GM19035 (cell line): ENCODE data around the gene GNL1.
"Not testable (repeated sequence)": the region's sequence is repeated elsewhere in the genome, so short reads cannot be mapped to it uniquely, and the experiment has no call there.

Experiments
- ATAC-seq: cut with Tn5 transposase; IDR thresholded peaks from one replicate; pipeline ENCODE4 v1.9.1; 2021; ENCODE audit not compliant: unreplicated experiment

GNL1 gene

GRCh38 chr6:30500421-30501355 lies 55.6 kb downstream of the GNL1 start:
- no peak for ATAC-seq

DNA sequence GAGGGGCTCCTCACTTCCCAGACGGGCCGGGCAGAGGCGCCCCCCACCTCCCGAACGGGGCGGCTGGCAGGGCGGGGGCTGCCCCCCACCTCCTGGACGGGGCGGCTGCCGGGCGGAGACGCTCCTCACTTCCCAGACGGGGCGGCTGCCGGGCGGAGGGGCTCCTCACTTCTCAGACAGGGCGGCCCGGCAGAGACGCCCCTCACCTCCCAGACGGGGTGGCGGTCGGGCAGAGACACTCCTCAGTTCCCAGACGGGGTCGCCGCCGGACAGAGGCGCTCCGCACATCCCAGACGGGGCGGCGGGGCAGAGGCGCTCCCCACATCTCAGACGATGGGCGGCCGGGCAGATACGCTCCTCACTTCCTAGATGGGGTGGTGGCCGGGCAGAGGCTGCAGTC lies 57.6 kb downstream of the GNL1 start:
- ATAC-seq = not testable (repeated sequence)

DNA sequence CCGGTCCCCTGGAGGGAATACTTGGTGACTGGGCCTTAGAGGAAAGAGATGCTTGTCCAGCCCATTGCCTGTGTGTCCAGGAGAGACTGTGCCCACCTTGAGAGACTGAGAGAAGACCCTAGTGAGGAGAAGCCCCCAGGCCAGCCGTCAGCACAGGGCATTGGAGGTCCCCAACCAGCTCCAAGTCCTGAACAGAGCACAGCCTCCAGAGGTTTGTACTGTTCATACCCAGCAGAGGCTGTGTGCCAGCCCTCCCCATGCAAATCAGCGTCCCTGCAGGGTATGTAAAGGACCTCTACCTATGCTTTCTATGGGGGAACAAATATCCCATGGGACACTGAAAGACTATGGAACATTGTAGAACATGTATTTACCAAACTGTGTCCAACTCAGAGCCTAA lies 58.6 kb downstream of the GNL1 start:
- ATAC-seq = no peak

- ATAC-seq = not testable (repeated sequence)
These were observed 59.1 kb downstream of the GNL1 start for GRCh38 chr6:30497261-30497599.

DNA sequence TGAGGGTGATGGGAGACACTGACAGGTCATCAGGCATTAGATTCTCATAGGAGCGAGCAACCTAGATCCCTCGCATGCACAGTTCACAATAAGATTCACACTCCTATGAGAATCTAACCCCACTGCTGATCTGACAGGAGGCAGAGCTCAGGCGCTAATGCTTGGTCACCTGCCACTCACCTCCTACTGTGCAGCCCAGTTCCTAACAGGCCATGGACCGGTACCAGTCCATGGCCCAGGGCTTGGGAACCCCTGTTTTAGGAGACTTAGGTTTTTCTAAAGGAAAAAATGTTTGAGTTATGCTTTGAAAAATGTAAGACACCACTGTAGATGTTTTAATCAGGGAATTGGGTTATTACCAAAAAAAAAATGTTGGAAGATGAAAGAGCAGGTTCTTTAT lies 60.3 kb downstream of the GNL1 start:
- no peak for ATAC-seq

DNA sequence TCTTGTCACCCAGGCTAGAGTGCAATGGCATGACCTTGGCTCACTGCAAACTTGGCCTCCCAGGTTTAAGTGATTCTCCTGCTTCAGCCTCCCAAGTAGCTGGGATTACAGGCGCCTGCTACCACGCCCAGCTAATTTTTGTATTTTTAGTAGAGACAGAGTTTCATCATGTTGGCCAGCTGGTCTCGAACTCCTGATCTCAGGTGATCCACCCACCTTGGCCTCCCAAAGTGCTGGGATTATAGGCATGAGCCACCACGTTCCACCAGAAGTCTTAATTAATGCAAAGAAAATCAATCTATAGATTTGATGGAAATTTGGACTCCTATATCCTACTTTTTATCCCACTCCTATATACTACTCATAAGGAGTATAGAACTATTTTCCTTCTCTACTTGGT lies 61.2 kb downstream of the GNL1 start:
- not testable (repeated sequence) for ATAC-seq

DNA sequence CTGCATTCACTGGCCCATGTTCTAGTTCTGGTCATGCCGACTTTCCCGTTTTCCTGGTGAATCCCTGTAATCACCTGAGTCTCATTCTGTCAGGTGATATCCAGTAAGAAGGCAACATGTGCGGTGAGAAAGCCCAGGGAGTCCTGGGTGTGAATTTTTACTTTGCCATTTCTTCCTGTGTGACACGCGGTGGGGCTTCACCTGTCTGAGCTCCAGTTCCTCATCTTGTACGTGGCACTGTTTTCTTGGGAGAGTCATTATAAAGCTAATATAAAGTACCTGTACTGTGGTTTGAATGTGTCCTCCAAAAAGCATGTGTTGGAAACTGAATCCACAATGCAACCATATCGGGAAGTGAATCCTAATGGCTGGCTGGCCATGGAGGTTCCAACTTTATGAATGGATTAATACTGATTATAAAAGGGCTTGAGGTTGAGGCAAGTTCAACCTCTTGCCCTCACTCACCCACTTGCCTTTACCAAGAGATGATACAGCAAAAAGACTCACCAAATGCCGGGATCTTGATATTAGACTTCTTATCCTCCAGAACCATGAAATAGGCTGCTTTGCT lies 61.9 kb downstream of the GNL1 start:
- no peak for ATAC-seq

GRCh38 chr6:30493643-30494250 lies 62.5 kb downstream of the GNL1 start:
- no peak for ATAC-seq

DNA sequence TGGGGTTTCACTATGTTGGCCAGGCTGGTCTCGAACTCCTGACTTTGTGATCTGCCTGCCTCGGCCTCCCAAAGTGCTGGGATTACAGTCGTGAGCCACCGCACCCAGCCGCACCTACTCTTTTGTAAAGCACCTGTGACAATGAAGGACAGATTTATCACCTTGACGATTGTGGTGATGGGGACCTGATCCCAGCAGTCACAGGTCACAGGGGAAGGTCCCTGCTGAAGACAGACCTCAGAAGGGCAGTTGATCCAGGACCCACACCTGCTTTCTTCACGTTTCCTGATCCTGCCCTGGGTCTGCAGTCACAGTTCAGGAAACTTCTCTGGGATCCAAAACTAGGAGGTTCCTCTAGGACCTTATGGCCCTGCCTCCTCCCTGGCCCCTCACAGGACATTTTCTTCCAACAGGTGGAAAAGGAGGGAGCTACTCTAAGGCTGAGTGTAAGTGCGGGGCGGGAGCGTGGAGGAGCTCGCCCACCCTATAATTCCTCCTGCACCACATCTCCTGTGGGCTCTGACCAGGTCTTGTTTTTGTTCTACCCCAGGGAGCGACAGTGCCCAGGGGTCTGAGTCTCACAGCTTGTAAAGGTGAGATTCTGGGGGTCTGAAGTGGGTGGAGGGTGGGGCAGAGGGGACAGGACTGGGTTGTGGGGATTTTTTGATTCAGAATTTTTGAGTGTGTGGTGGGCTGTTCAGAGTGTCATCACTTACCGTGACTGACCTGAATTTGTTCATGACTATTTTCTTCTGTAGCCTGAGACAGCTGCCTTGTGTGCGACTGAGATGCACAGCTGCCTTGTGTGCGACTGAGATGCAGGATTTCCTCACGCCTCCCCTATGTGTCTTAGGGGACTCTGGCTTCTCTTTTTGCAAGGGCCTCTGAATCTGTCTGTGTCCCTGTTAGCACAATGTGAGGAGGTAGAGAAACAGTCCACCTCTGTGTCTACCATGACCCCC lies 64.0 kb downstream of the GNL1 start:
- no peak for ATAC-seq
